ENCODE results near the gene ST3GAL4.

The ST3GAL4 gene

DNA sequence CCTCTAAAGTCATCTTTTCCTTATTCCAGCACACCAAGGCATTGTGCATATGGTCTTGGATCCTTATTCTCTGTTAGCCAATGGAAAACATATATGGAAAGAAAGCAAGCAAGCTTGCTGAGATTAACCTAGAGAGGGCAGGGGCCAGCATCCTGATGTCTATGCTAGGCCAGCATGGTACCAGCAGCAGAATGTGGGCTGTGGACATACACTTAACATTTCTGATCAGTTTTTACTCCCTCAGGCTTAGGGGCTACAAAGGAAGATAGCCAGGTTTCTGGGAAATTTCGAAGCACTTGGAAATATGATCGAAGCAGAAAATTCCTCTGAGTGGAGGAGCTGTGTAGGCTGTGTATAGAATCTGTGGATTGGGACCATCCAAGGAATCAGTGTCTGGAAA is 67.0 kb downstream of the ST3GAL4 start:
- no peak for DNase-seq (ENCODE audit: low read depth in 2 of 2)

DNA sequence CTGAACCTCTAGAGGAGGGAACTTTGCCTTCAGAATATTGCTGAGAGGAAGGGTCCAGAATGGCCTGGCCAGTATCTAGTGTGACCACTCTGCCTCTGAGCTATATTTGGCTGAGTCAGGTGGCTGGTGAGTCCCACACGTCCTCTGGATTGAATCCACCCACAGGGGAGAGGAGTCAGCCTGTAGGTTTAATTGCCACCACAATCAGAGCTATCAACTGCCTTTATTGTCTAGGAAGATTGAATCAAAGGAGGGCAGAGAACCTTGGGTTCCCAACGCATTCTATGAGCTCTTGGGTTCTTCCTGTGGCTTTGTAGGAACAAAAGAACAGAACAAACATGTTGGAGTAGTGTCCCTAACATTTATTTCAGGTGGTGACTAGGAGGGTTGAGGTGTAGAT is 67.7 kb downstream of the ST3GAL4 start:
- DNase-seq (ENCODE audit: low read depth in 2 of 2) = no peak

DNA sequence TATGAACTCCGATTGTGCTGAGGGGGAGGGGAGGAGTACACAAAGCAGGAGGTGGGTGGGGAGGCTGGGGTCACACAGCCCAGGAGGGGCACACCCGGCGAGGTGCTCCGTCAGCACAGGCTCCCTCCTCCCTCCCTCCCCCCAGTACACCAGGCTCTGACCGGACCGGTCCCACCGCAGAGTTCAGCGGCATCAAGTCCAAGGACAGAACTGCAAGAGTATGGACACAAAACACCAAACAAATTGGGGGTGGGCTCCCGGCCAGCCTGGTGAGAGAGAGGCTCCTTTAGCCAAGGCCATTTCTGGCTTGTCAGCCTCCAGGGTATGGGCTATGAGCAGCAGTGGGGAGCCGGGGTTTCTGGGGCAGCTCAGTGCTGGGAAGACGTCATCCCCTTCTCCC is 68.3 kb downstream of the ST3GAL4 start:
- no peak for DNase-seq (ENCODE audit: low read depth in 2 of 2)

DNA sequence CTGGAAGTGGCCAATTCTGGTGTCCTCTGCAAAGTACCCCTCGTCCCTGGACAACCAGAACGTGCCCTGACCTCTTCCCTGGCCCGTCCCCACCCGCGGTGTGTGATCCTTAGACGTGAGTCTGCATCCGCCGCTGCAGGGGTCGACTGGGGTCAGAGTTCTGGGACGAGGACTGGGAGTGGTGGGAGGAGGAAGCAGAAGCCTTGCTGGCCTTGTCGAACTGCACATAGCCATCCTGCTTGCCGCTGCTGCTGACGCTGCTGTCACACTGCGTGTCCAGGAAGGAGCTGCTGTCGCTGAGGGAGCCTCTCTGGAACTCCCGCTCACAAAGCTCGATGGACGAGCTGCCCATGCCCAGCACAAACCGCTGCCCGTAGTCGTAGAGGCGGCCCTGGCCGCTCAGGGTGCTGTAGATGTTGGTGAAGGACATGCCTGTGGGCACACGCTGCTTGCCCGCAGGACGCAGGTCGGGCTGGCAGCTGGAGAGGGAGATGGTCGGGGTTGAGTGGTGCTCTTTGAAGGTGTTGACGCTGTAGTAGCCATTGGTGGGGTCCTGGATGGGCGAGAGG is 69.1 kb downstream of the ST3GAL4 start:
- DNase-seq (ENCODE audit: low read depth in 2 of 2) = no peak

DNA sequence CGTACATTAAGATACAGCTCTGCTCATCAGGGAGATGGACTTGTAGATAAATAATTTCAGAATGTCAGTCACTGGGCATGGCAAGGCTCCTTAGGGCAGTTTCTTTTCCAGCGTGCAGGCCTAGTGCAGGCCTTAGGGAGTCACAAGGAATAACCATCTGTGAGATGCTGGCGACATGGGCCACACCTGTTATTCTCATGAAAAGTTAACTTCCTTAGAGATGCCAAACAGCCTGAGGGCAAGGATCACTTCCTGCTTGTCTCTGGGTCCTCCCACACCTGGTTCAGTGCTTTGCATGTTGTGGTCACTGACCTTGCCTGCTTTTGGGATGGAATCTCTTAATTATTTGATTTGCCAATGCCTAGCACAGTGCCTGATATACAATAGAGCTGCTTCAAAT is 70.6 kb downstream of the ST3GAL4 start:
- no peak for DNase-seq (ENCODE audit: low read depth in 2 of 2)

DNA sequence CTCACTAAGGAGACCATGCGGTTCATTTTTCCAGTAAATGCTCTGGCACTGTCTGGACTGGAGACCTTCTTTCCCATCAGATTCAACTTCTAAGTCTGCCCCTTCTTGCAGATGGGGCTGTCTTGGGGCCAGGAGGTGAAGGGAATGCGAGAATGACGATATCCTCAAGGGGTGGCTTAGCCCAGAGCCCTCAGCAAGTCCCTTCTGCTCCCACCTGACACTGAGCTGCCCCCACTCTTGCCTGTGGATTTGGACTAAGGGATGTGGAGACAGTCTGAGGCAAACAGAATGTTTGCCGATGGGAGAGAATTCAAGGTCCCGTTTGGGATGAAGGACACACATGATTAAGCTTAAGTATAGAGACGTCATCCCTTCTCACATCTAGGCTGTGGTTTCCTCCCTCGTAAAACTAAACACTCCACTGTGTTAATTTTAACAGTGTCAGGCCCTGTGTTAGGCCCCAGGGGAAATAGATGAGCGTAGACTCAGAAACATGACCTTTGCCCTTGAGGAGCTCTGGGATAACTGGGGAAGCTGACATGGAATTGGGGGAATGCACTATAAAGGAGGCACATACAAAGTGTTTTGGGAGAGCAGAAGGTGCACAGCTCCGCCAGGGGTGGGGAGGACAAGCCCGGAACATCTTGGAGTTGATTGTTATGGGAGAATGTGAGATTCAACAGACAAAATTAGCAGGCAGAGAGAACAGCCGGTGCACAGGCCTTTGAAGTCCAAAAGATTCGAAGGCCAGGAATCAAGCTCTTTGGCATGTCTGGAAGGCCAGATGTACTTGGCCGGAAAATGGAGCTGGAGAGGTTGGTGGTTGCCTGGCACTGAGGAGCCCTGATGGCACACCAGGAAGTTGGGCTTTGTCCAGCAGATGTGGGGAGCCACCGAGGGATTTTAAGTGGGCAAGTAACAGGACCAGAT is 71.6 kb downstream of the ST3GAL4 start:
- DNase-seq (ENCODE audit: low read depth in 2 of 2) = no peak

DNA sequence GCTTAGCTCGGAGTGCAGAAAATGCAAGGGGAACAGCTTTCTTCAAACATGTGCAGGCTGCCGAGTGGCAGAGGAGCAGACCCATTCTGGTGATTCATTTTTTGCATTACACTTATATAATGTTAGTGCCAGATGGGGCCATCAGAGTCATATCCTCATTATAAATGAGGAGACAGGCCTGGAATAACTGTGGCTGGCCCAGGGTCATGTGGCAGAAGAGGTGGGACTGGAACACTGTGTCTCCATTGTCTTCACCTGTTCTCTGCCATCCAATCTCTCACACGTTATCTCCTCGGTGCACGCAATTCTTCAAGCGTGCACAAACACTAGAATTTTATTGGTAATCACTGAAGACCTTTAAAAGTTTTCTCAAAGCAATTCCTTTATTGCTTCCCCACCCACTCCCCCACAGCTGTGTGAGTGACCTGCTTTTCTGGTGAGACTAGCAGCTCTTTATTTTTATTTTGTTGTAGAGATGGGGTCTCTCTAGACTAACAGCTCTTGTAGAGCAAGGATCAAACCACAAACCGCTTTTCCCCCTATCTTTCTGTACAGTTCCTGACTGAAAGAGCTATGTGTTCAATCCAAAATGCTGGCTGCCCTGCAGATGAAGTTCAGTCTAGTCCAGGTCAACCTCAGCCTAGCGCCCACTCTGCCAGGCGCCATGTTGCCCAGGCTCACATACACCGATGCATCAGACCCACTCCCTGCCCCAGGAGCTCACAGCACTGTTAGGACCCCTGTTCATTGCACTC is 75.3 kb downstream of the ST3GAL4 start:
- DNase-seq (ENCODE audit: low read depth in 2 of 2) = no peak

DNA sequence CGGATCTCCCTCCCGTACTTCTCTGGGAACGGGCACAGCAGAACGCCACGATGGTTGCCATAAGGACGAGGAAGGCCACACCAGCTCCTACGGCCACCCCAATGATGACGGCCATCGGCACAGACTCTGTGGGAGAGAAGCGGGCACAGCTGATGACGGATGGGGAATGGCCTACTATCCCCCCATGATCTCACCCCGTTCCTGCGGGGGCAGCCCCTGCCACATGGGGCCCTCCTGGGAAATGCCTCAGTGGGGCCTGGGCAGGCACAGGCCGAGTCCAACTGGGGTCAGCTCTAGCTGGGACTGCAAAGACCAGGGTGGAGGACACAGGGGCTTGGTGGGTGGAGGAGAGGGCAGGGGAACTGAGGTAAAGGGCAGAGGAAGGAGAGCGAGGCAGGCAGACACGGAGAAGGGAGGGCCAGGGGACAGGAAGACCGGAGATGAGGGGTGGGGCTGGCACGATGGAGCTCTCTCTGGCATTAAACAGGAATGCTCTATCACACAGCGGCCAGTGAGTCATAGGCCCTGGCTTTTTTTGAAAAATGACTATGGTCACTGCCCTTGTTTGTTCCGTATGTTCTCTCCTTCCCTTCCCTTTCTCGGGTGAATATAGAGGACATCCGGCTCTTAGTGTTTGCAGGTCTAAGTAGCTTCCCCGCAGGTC is 76.0 kb downstream of the ST3GAL4 start:
- no peak for DNase-seq (ENCODE audit: low read depth in 2 of 2)

DNA sequence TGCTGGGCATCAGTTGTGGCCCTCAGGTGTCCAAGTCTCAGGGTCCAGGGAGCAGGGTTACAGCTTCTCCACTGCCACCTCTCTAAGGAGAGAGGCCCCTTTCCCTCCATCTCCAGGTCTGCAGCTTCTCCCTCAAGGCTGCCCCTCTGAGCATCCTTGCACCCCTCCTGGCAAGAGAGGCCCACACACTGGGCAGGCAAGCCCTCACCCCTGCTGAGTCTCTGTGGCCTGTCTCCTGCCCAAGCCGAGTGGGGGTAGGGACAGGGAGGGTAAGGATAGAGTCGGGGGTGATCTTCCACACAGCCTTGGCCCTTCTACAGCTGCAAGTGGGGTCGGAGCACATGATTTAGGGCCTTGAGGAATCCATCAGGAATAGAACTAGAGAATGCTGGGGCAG is 76.6 kb downstream of the ST3GAL4 start:
- DNase-seq (ENCODE audit: low read depth in 2 of 2) = no peak

DNA sequence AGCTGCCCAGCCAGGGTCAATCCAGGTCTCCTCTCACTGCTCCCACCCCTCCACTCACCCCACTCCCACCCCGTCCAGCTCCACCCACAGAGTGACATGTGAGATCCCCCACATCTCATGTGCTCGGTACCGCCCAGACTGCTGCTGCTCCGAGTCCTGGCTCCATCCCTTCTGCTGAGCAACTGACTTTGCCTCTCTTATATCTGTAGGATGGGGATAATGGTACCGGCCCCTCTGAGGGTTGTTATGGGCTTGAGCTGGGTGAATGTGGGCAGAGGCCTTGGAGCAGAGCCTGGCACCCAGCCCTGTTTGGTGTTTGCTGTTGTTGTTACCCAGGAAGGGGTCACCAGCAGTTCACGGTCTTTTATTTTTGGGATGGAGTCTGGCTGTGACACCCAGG is 77.0 kb downstream of the ST3GAL4 start:
- DNase-seq (ENCODE audit: low read depth in 2 of 2) = no peak

DNA sequence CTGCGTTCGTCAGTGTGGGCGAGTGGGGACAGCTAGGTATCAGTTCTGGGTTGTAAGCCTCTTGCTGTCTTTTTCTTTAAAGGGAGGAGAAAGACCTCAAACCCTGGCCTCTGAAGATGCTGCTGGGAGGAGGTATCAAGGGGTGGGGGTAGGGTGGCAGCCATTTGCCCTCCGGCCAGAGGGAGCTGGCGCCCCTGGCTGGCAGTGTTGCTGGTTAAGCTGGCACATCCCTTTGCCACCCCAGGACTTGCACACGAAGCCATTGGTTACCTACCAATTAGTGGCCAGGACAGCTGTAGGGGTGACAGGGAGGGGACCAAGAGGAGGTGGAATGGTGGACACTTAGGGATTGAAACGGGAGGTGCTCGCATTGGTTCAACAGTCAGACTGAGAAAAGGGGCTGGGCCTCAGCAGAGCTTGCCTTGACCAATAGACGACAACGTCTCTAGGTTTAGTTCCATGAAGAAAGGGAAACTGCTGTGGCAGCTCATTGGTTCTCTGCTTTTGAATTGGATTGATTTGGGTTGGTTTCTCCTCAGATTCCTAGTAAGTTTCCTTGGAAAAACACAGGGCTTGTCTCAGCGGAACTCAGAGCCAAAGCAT is 77.9 kb downstream of the ST3GAL4 start:
- DNase-seq (ENCODE audit: low read depth in 2 of 2) = no peak

DNA sequence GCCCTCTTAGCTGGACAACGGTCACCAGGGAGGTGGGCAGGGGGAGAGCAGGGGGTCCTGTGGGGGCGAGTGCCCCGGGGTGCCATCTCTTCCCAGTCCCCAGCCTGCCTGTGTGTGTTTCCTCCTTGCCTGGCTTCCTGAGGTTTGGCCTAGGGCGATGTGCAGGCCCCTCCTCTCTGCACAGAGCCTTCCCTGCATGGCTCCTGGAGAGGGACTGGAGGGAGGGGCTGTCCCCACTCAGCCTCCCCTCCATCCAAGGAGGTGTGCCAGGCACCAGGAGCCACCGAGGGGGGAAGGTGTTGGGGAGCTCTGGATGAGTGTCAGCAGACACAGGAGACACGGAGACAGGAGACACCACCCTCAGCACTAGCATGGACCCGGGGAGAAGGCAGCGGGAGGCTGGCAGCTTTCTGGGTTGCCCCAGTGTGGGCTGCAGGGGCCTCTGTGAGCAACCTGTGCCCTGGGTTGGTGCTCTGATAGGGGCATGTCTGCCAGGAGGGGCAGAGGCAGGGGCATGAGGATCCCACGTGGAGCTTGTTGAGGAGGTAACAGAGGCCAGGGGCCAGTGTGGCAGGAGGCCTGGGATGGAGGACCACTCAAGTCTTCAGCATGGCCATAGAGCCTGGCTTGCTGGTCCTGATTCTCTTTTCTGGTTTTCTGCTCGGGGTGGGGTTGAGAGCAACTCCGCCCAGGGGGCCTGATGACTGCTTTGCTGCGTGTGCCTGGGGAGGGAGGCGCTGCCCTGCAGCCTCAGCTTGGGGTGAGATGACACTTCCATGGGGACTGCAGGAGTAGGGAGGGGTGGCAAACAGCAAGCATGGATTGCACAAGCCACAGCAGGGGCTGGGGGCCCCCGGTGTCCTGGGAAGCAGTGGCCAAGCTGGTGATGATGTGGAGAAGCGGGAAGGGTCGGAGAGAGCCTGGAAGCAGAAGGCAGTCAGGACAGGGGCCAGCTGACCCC is 78.8 kb downstream of the ST3GAL4 start:
- DNase-seq (ENCODE audit: low read depth in 2 of 2) = no peak

DNA sequence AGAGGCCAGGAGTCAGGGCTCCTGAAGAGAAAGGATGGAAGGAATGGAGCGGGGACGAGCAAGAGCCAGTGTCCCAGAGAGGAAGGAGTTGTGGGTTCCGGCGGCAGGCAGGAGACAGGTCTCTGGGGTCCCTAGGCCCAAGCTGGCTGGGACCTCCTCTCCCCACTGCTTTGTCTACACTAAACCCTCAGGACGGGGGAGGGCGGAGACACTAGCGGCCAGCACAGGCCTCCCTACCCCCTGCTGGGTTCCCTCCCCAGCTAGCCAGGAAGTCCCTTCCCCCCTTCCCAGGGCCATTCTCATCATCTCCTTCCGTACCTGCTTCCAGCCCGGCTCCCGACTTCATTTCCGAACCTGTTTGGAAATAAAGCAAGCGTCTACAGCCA is 79.5 kb downstream of the ST3GAL4 start:
- no peak for DNase-seq (ENCODE audit: low read depth in 2 of 2)

DNA sequence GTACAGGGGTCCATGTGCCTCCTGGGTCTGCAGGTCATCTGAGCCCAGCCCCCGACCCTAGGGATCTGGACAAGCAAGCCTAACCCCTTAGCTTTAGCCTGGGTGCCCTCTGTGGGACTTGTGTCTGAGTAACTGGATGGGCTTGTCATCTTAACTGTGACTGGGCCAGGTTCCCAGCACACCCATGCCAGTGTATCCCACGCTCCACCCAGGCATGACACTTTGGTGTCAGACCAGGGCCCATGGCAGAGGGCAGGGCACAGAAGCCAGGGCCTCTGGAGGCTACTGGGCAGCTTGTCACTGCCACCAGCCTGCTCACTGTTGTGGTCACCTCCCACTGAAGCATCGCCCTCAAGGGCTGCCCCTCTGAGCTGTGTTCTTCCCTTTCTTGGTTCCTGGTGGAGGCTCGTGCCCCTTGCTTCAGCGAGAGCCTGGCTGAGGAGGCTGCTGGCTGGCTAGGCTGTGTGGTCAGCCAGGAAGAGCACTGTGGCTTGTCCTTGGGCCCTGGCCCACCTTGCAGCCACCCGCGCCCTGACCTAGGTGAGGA is 80.8 kb downstream of the ST3GAL4 start:
- DNase-seq (ENCODE audit: low read depth in 2 of 2) = no peak

DNA sequence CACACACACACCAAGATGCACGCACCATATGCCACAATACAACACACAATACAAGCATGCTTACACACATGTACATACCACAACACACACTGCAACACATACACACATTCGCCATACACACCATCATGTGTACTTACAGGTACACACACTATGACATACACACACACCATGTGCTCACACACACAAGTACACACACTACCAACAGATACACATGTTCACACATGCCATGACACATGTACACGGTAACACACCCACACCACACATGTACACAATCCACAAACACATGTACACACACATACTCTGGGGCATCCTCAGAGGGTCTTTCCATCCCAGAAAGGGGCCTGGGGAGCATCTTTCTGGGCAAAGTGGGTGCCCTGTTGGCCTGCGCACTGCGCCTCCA is 82.2 kb downstream of the ST3GAL4 start:
- no peak for DNase-seq (ENCODE audit: low read depth in 2 of 2)

DNA sequence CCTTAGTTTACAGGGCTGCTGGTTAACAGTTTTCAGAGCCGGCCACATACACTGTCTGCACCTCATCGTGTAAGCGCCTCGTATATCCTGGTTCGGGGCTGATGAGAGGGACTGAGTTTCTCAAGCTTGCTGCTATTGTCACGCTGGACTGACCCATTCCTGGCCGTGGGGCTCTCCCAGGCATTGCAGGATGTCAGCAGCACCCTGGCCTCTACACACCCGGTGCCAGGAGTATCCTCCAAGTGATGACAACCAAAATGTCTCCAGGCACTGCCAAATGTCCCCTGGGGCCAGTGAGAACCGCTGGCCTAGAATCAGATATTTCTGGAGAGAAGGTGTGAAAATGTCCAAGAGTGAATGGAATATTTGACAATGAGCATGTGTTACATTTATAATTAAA is 82.8 kb downstream of the ST3GAL4 start:
- DNase-seq (ENCODE audit: low read depth in 2 of 2) = no peak

DNA sequence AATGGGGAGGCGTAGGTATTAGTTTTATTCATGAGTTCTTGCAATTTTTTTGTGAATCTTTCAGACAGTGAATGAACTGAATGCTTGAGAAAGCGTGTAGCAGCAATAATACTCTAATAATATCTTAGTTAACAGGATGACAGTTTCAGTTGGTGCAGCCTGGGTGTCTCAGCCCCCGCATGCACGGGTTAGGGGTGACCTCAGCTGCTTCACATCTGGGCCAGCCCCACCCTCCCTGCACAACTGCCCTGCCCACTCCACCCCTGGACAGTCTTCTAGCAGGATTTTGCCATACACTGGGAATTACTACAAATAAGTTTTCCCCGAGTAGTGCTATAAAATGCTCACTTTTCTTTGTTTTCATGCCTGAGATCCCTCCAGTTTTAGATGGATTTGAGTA is 83.2 kb downstream of the ST3GAL4 start:
- DNase-seq (ENCODE audit: low read depth in 2 of 2) = no peak

DNA sequence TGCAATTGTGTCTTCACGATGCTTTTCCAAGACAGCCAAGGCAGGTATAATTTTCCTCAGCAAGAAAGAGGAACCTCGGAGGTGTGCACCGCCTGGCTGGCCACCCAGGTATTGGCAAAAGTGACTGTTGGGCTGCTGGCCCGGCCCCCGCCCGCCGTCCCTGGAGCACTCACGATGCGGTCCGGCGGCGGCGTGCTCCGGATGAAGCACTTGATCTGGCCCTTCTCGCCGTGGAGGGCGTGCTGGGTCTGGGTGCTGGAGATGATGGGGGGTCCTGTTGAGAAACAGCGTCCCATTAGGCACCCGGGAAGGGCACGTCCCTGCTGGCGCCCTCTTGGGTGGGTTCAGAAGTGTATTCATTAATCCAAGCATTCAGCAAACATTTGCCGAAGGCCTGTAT is 84.8 kb downstream of the ST3GAL4 start:
- DNase-seq (ENCODE audit: low read depth in 2 of 2) = no peak

DNA sequence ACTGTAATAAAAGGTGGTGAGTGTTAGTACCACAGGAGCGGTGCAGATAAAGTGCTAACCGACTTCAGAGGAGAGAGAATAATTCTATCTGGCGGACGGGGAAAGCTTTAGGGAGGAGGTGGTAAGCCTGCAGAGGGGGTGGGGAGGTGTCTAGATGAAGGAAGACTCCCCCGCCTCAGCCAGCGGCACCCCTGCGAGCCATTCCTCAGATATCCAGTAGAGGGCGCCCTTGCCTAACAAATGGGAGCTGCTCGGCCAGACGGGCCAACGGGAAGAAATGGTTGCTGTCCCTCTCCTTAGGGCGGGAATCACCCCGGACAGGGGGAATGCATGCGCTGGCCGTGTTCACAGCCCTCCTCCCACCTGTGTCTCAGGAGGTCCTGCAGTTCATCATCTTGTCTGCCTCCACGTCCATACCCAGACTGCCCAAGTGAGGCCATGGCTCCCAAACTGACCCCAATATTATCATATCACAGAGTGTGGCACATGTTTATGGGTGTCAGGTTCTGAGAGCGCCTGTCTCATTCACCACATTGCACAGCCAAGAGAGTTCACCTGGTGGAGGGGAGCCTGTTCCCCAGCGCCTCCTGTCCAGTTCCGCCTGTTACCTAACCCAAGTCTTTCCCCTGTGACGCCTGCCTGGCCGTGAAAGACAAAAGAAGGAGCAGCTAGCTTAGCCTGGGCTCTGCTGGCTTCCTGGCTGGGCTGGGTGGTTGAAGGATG is 85.5 kb downstream of the ST3GAL4 start:
- peak; percentile 29 to 32 for DNase-seq (ENCODE audit: low read depth in 2 of 2)

DNA sequence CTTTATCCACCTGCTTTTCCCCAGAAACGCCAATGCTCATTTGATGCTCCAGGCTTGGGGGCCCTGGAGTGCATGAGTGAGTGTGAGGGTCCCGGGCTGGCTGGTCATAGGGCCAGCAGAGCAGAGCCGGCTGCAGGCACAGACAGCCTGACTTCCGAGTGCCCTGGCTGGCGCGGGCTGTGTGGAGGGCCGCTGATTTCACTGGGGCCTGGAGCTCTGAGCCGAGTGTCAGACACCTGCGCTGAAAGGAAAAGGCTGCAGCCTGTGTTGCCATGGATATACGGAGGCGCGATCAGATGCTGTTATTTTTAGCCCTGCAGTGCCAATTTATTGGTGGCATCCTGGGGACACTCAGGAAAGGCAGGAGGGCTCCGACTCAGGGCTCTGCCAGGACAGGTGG is 87.6 kb downstream of the ST3GAL4 start:
- DNase-seq (ENCODE audit: low read depth in 2 of 2) = no peak
